ENCODE data around the gene KCMF1.

- TF ChIP-seq CTCF (IDR thresholded peaks at IDR 0.05) (no peak), POLR2A (IDR thresholded peaks at IDR 0.05) (no peak), POLR2AphosphoS5 (IDR thresholded peaks at IDR 0.05) (no peak)
These were observed 31.6 kb downstream of the KCMF1 start for GRCh38 chr2:85002534-85002933.
